K562 treated with DMSO at 1 percent for 4 hours (cell line): ENCODE measurements around the gene SLA2. TPM values are rescaled to one million over a fixed set of nuclear protein-coding genes. Genes with fewer than 3 reads are reported as not detected.

Experiments used
- total RNA-seq: library from RNA; unstranded; fragments of 300-600 nt; gene quantifications from 2 replicates; pipeline ENCODE4 v1.2.3, GENCODE V29; 2022; ENCODE audit not compliant: insufficient read depth

SLA2 gene, protein sequence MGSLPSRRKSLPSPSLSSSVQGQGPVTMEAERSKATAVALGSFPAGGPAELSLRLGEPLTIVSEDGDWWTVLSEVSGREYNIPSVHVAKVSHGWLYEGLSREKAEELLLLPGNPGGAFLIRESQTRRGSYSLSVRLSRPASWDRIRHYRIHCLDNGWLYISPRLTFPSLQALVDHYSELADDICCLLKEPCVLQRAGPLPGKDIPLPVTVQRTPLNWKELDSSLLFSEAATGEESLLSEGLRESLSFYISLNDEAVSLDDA
- total RNA-seq, result not detected in 2 replicates

DNA sequence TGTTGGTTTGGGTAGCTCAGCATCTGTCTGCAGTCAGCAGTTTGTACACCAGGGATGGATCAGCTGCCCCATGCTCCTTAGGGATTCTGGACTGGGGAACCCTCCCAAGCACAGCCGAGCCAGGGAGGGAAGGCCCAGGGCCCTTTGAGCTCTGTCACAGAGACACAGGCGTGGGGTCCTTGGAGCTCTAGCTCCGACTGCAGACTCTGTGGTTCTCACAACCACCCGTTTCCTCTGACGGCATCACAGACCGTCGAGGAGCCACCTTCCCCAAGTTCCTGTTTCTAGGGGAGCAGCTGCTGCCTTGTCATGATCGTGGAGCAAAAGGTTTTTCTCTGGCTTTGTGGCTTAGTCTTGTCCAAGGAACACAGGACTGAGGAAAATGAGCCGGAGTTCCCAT is at the start of gene SLA2:
SLA2 (minus strand) TSS at position 199 of the 400 bp plus-strand sequence. CDS start 4,861 bp downstream, outside the sequence.

DNA sequence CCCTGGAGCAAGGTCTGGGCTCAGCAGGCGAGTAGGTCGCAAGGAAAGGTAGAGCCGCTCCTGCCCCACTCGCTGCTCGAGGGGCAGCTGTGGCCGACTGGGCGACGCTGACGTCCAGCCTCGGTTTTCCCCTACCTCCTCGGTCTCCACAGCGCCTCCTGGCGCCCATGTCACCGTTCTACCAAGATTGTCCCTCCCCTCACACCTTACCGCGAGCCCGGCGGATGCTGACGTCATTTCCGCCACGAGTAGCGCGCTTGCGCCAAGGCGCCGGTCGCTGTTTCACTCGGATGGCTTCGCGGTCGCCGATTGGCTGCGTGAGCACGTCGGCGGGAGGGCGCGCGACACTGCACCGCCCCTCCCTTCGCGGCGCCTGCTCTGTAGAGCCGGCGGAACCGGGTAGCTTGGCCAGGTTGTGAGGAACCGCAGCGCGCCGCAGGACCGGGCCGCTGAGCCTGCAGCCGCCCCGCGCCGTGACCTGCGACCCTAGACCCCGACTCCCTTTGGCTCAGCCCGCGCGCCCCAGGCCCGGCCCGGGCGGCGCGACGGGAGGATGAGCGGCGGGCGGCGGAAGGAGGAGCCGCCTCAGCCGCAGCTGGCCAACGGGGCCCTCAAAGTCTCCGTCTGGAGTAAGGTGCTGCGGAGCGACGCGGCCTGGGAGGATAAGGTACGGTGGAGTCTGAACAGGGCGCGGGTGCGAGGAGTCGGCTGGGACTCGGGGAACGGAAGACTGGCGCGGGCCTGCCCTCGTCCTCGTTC is 40.4 kb downstream of the SLA2 start, which contains the start of gene RAB5IF:
RAB5IF (plus strand) TSS at position 381 of the 759 bp plus-strand sequence; CDS start at position 554, 173 bp downstream.

DNA sequence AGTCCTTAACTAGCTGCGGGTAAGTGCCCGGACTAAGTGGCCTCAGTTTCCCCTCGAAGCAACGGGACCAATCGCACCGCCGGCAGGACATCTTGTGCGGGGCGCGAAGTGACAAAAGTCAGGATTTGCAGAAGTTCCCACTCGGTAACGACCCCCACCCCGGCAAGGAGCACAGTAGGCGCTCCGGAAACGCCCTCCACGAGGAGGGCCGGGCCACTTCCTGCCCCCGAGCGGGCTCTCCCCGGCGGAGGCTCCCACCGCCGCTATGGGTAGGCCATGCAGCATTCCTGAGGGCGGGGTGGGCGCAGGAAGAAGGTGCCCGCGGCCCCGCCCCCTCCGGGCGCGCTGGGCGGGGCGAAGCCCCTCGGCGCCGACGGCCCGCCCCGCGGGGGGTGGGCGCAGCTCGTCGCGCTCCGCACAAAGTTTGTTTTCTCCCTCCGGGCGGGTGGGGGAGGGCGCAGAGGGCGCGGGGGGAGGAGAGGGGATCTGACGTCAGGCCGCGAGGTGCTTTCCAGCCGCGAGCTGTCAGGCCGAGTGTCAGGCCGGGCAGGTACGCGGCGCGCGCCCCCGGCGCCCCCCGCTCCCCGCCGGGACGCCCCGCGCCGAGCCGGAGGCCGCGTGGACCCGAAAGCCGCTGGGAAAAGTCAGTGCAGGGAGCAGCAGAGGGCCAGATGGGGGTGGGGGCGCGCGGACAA is 72.7 kb downstream of the SLA2 start, which contains the start of gene TGIF2:
TGIF2 (plus strand) TSS at position 495 of the 695 bp plus-strand sequence. CDS start 5,178 bp downstream, outside the sequence.

Other genes starting within 250 kb of the SLA2 start
- gene MYL9, start 104.7 kb downstream of the SLA2 start, total RNA-seq, result 7.8 and 8.6 TPM in 2 replicates
- gene TGIF2, start 72.6 kb downstream of the SLA2 start, total RNA-seq, result 3.0 and 3.8 TPM in 2 replicates
- 136 and 143 TPM in 2 replicates for gene RAB5IF, start 40.4 kb downstream of the SLA2 start, total RNA-seq
- gene NDRG3, start 99.9 kb upstream of the SLA2 start, total RNA-seq, result 15.5 and 18.6 TPM in 2 replicates
- 16.7 and 25.5 TPM in 2 replicates for gene DSN1, start 127.6 kb upstream of the SLA2 start, total RNA-seq
- gene TLDC2, start 229.9 kb upstream of the SLA2 start, total RNA-seq, result not detected in 2 replicates